Hematopoietic multipotent progenitor cell treated with erythropoietin and hydrocortisone succinate and interleukin-3 and kit ligand, for 17 days (in vitro differentiated cells): Measurements from ENCODE around the gene KCNK16.

Experiments used
- DNase-seq: peaks from one replicate; pipeline ENCODE4 v3.0.0-alpha.2; 2015; ENCODE audit warnings: low spot score

The KCNK16 gene

GRCh38 chr6:39341937-39342336 is 19.4 kb upstream of the KCNK16 start:
- DNase-seq = no peak

GRCh38 chr6:39341352-39341751 is 18.9 kb upstream of the KCNK16 start:
- DNase-seq = no peak

GRCh38 chr6:39339868-39340550 is 17.5 kb upstream of the KCNK16 start:
- no peak for DNase-seq

- no peak for DNase-seq
Observed at GRCh38 chr6:39339096-39339867, 16.8 kb upstream of the KCNK16 start.

- no peak for DNase-seq
Observed at GRCh38 chr6:39338397-39338796, 15.9 kb upstream of the KCNK16 start.

GRCh38 chr6:39335780-39336545 is 13.5 kb upstream of the KCNK16 start:
- no peak for DNase-seq

GRCh38 chr6:39333644-39334438 is 11.3 kb upstream of the KCNK16 start:
- no peak for DNase-seq

GRCh38 chr6:39330476-39330875 is 8.0 kb upstream of the KCNK16 start:
- DNase-seq = no peak

GRCh38 chr6:39330057-39330456 is 7.6 kb upstream of the KCNK16 start:
- no peak for DNase-seq

- DNase-seq = no peak
Observed at GRCh38 chr6:39328066-39328465, 5.6 kb upstream of the KCNK16 start.

- DNase-seq = no peak
Observed at GRCh38 chr6:39327507-39327906, 5.0 kb upstream of the KCNK16 start.

GRCh38 chr6:39321761-39322160 is 741 bp downstream of the KCNK16 start:
- DNase-seq = no peak

GRCh38 chr6:39320363-39320984 is 2.0 kb downstream of the KCNK16 start:
- DNase-seq = no peak

- no peak for DNase-seq
Observed at GRCh38 chr6:39319621-39320362, 2.7 kb downstream of the KCNK16 start.

- DNase-seq = no peak
Observed at GRCh38 chr6:39317256-39317655, 5.2 kb downstream of the KCNK16 start.

- no peak for DNase-seq
Observed at GRCh38 chr6:39314273-39314795, 8.2 kb downstream of the KCNK16 start, which contains the start of gene KCNK17. TSS of gene KCNK17 (minus strand) at chr6:39314419. CDS start at chr6:39314320, 99 bp downstream.

GRCh38 chr6:39313526-39314272 is 8.8 kb downstream of the KCNK16 start:
- no peak for DNase-seq

GRCh38 chr6:39312912-39313525 is 9.5 kb downstream of the KCNK16 start:
- DNase-seq = no peak

- DNase-seq = no peak
Observed at GRCh38 chr6:39310542-39310941, 12.0 kb downstream of the KCNK16 start.
